ENCODE results near the gene PCGF3.
A peak's percentile ranks its signal among the peaks of the same experiment; 100 is the strongest.
"Not testable (repeated sequence)": the region's sequence is repeated elsewhere in the genome, so short reads cannot be mapped to it uniquely, and the experiment has no call there.

Gene PCGF3

DNA sequence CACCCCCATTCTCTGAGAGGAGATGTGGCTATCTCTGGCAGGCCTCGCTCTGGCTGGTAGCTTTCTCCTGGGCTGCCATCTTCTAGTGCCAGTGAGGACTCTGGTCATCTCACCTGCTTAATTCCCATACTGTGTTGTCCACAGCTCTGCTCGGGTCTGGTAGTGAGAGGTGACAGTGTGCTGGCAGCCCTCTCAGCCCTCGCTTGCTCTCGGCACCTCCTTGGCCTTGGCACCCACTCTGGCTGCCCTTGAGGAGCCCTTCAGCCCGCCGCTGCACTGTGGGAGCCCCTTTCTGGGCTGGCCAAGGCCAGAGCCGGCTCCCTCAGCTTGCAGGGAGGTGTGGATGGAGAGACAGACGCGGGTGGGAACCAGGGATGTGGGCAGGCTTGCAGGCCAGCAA, 67.6 kb downstream of the PCGF3 start:
- DNase-seq (ENCODE audit: low read depth), result no peak
- TF ChIP-seq, protein P1, sequence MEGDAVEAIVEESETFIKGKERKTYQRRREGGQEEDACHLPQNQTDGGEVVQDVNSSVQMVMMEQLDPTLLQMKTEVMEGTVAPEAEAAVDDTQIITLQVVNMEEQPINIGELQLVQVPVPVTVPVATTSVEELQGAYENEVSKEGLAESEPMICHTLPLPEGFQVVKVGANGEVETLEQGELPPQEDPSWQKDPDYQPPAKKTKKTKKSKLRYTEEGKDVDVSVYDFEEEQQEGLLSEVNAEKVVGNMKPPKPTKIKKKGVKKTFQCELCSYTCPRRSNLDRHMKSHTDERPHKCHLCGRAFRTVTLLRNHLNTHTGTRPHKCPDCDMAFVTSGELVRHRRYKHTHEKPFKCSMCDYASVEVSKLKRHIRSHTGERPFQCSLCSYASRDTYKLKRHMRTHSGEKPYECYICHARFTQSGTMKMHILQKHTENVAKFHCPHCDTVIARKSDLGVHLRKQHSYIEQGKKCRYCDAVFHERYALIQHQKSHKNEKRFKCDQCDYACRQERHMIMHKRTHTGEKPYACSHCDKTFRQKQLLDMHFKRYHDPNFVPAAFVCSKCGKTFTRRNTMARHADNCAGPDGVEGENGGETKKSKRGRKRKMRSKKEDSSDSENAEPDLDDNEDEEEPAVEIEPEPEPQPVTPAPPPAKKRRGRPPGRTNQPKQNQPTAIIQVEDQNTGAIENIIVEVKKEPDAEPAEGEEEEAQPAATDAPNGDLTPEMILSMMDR (IDR thresholded peaks at IDR 0.05; ENCODE audit: control insufficient read depth, insufficient read depth, low read depth, low read length, missing control alignments), result no peak

DNA sequence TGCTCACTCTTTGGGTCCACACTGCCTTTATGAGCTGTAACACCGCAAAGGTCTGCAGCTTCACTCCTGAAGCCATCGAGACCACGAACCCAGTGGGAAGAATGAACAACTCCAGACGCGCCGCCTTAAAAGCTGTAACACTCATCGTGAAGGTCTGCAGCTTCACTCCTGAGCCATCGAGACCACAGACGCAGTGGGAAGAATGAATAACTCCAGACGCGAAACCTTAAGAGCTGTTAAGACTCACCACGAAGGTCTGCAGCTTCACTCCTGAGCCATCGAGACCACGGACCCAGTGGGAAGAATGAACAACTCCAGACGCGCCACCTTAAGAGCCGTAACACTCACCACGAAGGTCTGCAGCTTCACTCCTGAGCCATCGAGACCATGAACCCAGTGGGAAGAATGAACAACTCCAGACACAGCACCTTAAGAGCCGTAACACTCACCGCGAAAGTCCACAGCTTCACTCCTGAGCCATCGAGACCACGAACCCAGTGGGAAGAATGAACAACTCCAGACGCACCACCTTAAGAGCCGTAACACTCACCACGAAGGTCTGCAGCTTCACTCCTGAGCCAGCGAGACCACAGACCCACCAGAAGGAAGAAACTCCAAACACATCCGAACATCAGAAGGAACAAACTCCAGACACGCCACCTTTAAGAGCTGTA, 68.9 kb downstream of the PCGF3 start:
- H3K4me3 ChIP-seq (ENCODE audit: control insufficient read depth, low read depth, low read length); DNase-seq (ENCODE audit: low read depth): not testable (repeated sequence)

More for the DNA sequence above, 67.6 kb downstream of the PCGF3 start:
- no peak overlapping the region for H3K4me3 ChIP-seq (ENCODE audit: control insufficient read depth, low read depth, low read length)

DNA sequence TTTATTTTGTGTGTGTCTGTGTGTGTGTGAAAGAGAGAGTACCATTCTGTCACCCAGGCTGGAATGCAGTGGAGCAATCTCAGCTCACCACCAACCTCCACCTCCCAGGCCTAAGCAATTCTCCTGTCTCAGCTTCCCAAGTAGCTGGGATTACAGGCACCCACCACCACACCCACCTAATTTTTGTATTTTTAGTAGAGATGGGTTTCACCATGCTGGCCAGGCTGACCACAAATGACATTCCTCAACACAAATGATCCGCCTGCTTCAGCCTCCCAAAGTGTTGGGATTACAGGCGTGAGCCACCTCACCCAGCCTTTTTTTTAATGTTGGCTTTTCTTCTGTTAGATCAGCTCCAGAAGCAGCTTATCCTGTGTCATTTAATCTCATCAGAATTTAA, 69.9 kb downstream of the PCGF3 start:
- DNase-seq (ENCODE audit: low read depth); H3K4me3 ChIP-seq (ENCODE audit: control insufficient read depth, low read depth, low read length): not testable (repeated sequence)

DNA sequence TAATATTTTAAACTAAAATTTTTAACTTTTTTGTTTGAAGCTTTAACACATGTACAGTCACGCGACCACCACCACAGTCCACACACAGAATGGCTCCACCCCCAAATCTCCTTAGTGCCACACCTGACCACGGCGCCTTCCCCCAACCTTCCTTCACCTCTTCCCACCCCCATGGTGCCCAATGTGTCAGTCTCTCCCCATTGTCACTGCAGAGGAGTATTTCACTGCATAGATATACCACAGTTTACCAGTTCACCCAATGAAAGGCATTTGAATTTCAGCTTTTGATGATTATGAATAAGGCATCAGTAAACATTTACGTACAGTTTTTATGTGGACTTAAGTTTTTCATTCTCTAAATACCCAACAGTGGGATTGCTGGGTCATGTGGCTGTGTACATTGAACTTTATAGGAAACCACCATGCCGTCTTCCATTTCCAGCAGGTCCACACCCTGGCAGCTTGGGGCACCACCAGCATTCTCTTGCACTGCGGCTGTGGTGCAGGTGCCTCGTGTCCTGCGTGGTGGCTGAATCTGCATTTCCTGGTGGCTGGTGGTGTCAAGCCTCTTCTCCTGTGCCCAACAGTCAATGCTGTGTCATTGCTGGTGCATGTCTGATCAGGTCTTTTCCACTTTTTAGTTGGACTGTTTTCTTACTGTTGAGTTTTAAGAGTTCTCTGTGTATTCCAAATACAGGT, 71.3 kb downstream of the PCGF3 start:
- TF ChIP-seq, protein P1 (IDR thresholded peaks at IDR 0.05; ENCODE audit: control insufficient read depth, insufficient read depth, low read depth, low read length, missing control alignments), result no peak
- H3K4me3 ChIP-seq (ENCODE audit: control insufficient read depth, low read depth, low read length), result no peak overlapping the region
- DNase-seq (ENCODE audit: low read depth), result no peak

DNA sequence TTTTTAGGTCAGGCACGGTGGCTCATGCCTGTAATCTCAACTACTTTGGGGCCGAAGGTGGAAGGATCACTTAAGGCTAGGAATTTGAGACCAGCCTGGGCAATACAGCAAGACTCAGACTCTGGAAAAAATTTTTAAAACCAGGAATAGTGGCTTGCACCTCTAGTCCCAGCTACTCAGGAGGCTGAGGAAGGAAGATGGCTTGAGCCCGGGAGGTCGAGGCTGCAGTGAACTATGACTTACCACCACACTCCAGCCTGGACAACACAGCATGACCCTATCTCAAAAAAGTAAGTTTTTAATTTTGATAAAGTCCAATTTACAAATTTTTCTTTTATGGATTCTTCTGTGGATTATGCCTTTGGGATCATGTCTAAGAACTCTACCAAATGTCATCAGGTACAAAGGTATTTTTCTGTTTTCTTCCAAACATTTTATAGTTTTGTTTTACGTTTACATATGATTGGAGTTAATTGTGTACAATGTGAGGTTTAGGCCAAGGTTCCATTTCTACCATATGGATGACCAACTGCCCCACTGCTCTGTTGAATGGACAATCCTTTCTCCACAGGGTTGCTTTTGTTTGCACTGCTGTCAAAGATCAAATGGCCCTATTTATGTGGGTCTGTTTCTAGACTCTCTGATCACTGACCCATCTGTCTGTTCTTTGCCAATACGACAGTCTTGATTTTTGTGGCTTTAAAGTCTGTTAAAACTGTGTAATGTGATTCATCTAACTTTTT, 72.1 kb downstream of the PCGF3 start:
- TF ChIP-seq, protein P1 (IDR thresholded peaks at IDR 0.05; ENCODE audit: control insufficient read depth, insufficient read depth, low read depth, low read length, missing control alignments), result no peak
- DNase-seq (ENCODE audit: low read depth), result no peak
- H3K4me3 ChIP-seq (ENCODE audit: control insufficient read depth, low read depth, low read length), result no peak overlapping the region

DNA sequence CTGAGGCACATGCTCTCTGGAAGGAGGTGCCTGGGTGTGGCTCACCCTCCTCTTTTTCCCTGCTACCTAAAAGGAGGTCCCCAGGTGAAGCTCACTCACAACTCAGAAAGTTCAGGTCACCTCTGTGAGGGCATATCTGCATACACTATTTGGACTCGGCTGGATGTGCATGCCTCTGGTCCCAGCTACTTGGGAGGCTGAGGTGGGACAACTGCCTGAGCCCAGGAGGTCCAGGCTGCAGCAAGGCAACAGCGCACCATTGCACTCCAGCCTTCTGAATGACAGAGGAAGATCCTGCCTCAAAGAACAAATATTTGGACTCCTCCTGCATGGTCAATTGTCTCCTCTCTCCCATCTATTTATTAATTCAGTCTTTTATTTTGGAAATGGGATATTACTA, 73.9 kb downstream of the PCGF3 start:
- DNase-seq (ENCODE audit: low read depth), result no peak

DNA sequence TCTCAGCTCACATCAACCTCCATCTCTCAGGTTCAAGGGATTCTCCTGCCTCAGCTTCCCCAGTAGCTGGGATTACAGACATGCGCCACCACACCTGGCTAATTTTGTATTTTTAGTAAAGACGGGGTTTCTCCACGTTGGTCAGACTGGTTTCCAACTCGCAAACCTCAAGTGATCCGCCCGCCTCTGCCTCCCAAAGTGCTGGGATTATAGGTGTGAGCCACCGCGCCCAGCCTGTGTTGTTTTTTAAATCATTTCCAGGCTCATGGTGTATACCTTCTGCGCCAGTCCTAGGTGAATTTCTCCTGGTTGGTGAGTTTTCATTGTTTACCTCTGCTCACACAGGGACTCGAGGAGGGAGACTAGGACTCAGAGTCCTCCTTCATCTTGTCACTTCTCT, 74.6 kb downstream of the PCGF3 start:
- peak overlapping the region; percentile 81 for H3K4me3 ChIP-seq (ENCODE audit: control insufficient read depth, low read depth, low read length)
- DNase-seq (ENCODE audit: low read depth), result not testable (repeated sequence)

More for the DNA sequence above, 73.9 kb downstream of the PCGF3 start:
- TF ChIP-seq, protein P1 (IDR thresholded peaks at IDR 0.05; ENCODE audit: control insufficient read depth, insufficient read depth, low read depth, low read length, missing control alignments), result no peak
- no peak overlapping the region for H3K4me3 ChIP-seq (ENCODE audit: control insufficient read depth, low read depth, low read length)

Measured in AG09309 (cell line).